ENCODE results near the gene ZNF526.

The ZNF526 gene

DNA sequence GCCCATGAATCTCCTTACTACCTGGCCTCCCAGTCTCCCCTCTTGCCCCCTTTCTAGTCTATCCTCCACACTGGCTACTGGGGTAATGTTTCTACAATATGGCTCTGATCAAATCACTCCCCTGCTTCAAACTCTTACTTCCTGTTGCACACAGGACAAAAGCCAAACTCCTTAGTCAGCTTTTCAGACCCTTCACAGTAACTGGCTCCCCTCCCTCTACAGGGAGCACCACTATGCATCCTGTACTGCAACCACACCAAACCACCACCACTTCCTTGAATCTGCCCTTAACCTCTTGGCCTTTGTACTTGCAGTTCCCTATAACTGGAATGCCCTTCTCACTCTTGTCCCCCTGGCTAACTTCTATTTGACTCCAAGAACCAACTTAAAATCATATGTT is 34.8 kb upstream of the ZNF526 start:
- ATAC-seq (ENCODE audit: low read depth), result no peak
- no peak overlapping the region for H3K27ac ChIP-seq (ENCODE audit: poor library complexity, severe bottlenecking)

DNA sequence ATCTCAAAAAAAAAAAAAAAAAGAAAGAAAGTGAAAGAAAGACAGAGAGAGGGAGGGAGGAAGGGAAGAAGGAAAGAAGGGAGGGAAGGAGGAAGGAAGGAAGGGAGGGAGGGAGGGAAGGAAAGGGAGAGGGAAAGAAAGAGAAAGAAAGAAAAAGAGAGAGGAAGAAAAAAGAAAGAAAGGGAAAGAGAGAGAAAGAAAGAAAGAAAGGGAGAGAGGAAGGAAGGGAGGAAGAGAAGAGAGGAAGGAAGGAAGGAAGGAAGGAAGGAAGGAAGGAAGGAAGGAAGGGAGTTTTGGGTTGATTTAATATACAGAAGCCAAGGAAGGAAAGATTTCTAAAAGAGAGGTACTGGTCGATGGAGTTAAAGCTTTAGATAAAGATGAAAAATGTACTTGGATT is 31.4 kb upstream of the ZNF526 start:
- H3K4me1 ChIP-seq (ENCODE audit: insufficient read depth, poor library complexity, severe bottlenecking), result peaks cover 15% of the 10 kb centered on the region
- TF ChIP-seq, protein P1, sequence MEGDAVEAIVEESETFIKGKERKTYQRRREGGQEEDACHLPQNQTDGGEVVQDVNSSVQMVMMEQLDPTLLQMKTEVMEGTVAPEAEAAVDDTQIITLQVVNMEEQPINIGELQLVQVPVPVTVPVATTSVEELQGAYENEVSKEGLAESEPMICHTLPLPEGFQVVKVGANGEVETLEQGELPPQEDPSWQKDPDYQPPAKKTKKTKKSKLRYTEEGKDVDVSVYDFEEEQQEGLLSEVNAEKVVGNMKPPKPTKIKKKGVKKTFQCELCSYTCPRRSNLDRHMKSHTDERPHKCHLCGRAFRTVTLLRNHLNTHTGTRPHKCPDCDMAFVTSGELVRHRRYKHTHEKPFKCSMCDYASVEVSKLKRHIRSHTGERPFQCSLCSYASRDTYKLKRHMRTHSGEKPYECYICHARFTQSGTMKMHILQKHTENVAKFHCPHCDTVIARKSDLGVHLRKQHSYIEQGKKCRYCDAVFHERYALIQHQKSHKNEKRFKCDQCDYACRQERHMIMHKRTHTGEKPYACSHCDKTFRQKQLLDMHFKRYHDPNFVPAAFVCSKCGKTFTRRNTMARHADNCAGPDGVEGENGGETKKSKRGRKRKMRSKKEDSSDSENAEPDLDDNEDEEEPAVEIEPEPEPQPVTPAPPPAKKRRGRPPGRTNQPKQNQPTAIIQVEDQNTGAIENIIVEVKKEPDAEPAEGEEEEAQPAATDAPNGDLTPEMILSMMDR (IDR thresholded peaks at IDR 0.05; ENCODE audit: poor library complexity, severe bottlenecking), result no peak
- ATAC-seq (ENCODE audit: low read depth) (no peak), DNase-seq (ENCODE audit: low spot score) (no peak)
- H3K27ac ChIP-seq (ENCODE audit: poor library complexity, severe bottlenecking), result no peak overlapping the region
- peaks cover 2% of the 10 kb centered on the region for H3K9me3 ChIP-seq (ENCODE audit: severe bottlenecking)
- no peaks in the 10 kb centered on the region for H3K36me3 ChIP-seq (ENCODE audit: low read depth)
- no peaks in the 10 kb centered on the region for H3K27me3 ChIP-seq (ENCODE audit: insufficient read depth, poor library complexity, severe bottlenecking)
- no peak overlapping the region for H3K4me3 ChIP-seq (ENCODE audit: severe bottlenecking)

More for the DNA sequence above, 34.8 kb upstream of the ZNF526 start:
- no peak overlapping the region for H3K4me3 ChIP-seq (ENCODE audit: severe bottlenecking)
- DNase-seq (ENCODE audit: low spot score), result no peak
- no peaks in the 10 kb centered on the region for H3K4me1 ChIP-seq (ENCODE audit: insufficient read depth, poor library complexity, severe bottlenecking)
- H3K27me3 ChIP-seq (ENCODE audit: insufficient read depth, poor library complexity, severe bottlenecking), result no peaks in the 10 kb centered on the region
- H3K9me3 ChIP-seq (ENCODE audit: severe bottlenecking), result no peaks in the 10 kb centered on the region
- TF ChIP-seq, protein P1 (IDR thresholded peaks at IDR 0.05; ENCODE audit: poor library complexity, severe bottlenecking), result no peak
- H3K36me3 ChIP-seq (ENCODE audit: low read depth), result no peaks in the 10 kb centered on the region

DNA sequence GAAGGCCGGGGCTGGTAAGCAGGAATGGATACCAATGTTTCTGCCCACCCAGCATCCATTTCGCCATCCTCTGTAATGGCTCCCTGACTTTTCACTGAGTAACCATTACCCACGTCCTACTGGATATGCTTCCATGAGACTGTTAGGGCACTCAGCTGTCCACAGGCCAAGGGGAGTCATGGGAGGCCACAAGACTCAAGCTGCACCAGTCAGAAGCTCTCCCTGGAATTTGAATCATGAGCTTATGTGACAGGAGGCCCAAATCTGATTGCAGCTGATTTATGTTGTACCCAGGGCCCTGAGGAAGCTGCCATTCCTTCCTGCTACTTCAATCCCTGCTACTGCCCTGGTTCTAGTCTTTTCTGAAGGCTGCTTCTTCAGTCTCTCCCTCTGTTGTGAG is 31.0 kb upstream of the ZNF526 start:
- Histone ChIP-seq H3K4me3 (ENCODE audit: severe bottlenecking) (no peak overlapping the region), H3K27ac (ENCODE audit: poor library complexity, severe bottlenecking) (no peak overlapping the region), H3K4me1 (ENCODE audit: insufficient read depth, poor library complexity, severe bottlenecking) (peaks cover 15% of the 10 kb centered on the region), H3K9me3 (ENCODE audit: severe bottlenecking) (peaks cover 4% of the 10 kb centered on the region), H3K36me3 (ENCODE audit: low read depth) (no peaks in the 10 kb centered on the region), H3K27me3 (ENCODE audit: insufficient read depth, poor library complexity, severe bottlenecking) (no peaks in the 10 kb centered on the region)
- DNase-seq (ENCODE audit: low spot score) (no peak), ATAC-seq (ENCODE audit: low read depth) (no peak)
- TF ChIP-seq, protein P1 (IDR thresholded peaks at IDR 0.05; ENCODE audit: poor library complexity, severe bottlenecking), result no peak

DNA sequence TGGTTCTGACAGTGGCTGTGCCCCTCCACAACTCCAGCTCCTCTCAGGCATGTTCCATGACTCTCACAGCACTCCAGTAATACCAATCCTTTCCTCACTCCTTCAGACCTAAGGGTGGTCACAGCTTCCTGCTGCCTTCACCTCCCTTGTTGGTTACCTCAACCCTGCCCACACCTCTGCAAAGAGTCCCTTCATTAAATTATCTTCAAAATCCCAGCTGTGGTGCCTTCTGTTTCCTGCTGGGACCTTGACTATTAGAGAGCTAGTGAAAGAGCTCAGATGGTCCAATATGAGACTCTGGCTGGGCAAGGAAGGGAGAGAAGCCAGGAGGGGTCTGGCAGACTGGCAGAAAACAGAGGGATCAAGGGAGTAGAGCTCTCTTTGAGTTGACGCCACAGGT is 28.8 kb upstream of the ZNF526 start:
- TF ChIP-seq, protein P1 (IDR thresholded peaks at IDR 0.05; ENCODE audit: poor library complexity, severe bottlenecking), result no peak
- H3K4me1 ChIP-seq (ENCODE audit: insufficient read depth, poor library complexity, severe bottlenecking), result peaks cover 15% of the 10 kb centered on the region
- no peak for DNase-seq (ENCODE audit: low spot score)
- peak overlapping the region; percentile 33 for H3K27ac ChIP-seq (ENCODE audit: poor library complexity, severe bottlenecking)
- no peak for ATAC-seq (ENCODE audit: low read depth)
- H3K36me3 ChIP-seq (ENCODE audit: low read depth), result no peaks in the 10 kb centered on the region
- H3K9me3 ChIP-seq (ENCODE audit: severe bottlenecking), result peaks cover 4% of the 10 kb centered on the region
- H3K27me3 ChIP-seq (ENCODE audit: insufficient read depth, poor library complexity, severe bottlenecking), result no peaks in the 10 kb centered on the region
- H3K4me3 ChIP-seq (ENCODE audit: severe bottlenecking), result no peak overlapping the region

DNA sequence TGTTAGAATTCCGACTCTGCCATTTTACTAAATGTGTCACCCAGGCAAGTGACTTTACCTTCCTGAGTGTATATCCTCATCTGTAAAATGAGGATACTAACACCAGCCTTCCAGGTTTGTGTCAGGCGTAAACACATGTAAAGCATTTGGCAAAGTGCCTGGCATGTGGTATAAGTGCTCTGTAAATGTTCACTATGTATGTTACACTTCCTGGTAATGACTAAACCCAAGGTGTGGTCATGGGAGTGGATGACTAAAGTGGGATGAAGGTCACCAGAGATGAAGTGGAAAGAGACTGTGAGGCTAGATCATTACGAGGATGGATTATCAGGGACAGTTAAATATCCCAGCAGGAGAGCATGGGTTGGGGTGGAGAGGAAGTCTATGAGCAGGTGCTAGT is 28.3 kb upstream of the ZNF526 start:
- Histone ChIP-seq H3K4me3 (ENCODE audit: severe bottlenecking) (no peak overlapping the region), H3K9me3 (ENCODE audit: severe bottlenecking) (peaks cover 4% of the 10 kb centered on the region), H3K36me3 (ENCODE audit: low read depth) (no peaks in the 10 kb centered on the region), H3K27me3 (ENCODE audit: insufficient read depth, poor library complexity, severe bottlenecking) (no peaks in the 10 kb centered on the region), H3K4me1 (ENCODE audit: insufficient read depth, poor library complexity, severe bottlenecking) (peaks cover 16% of the 10 kb centered on the region), H3K27ac (ENCODE audit: poor library complexity, severe bottlenecking) (peak overlapping the region; percentile 33)
- ATAC-seq (ENCODE audit: low read depth), result peak; percentile 91
- no peak for DNase-seq (ENCODE audit: low spot score)
- TF ChIP-seq, protein P1 (IDR thresholded peaks at IDR 0.05; ENCODE audit: poor library complexity, severe bottlenecking), result no peak

Data from RWPE2 (cell line).